GM12891 (cell line): ENCODE measurements around the gene TNFRSF8.
"Not testable (repeated sequence)": the region's sequence is repeated elsewhere in the genome, so short reads cannot be mapped to it uniquely, and the experiment has no call there.

Source experiments
- DNase-seq: peaks from one replicate; pipeline ENCODE4 v3.0.0; 2011; ENCODE audit warnings: low spot score; ENCODE audit not compliant: insufficient read length
- FAIRE-seq: peaks from 2 replicates; lab custom pipeline; 2011; peaks lifted over from hg19 to GRCh38; lab: Jason Lieb, UNC
- PAX5 ChIP-seq: IDR thresholded peaks from 2 replicates; pipeline ENCODE4 v1.6.1; 2011; ENCODE audit warnings: low read length, moderate library complexity, mild to moderate bottlenecking; ENCODE audit not compliant: insufficient read depth, severe bottlenecking
- POLR2A ChIP-seq: IDR thresholded peaks from 2 replicates; pipeline ENCODE4 v1.6.1; 2011; ENCODE audit warnings: low read depth, low read length, control low read depth
- POLR2AphosphoS5 ChIP-seq: IDR thresholded peaks from 2 replicates; pipeline ENCODE4 v1.6.1; 2011; ENCODE audit warnings: low read depth, low read length, control low read depth
- POU2F2 ChIP-seq: IDR thresholded peaks from 2 replicates; pipeline ENCODE4 v1.6.1; 2011; ENCODE audit warnings: low read depth, mild to moderate bottlenecking, control low read depth, low read length, moderate library complexity
- SPI1 ChIP-seq: IDR thresholded peaks from 2 replicates; pipeline ENCODE4 v1.6.1; 2011; ENCODE audit warnings: low read depth, low read length, control low read depth
- TAF1 ChIP-seq: IDR thresholded peaks from 2 replicates; pipeline ENCODE4 v1.6.1; 2011; ENCODE audit warnings: low read depth, low read length, control low read depth

The TNFRSF8 gene

GRCh38 chr1:12096615-12097014 is 33.5 kb downstream of the TNFRSF8 start:
- DNase-seq (no peak), FAIRE-seq (no peak)
- TF ChIP-seq SPI1 (no peak), POU2F2 (no peak), POLR2A (no peak), TAF1 (no peak), PAX5 (no peak), POLR2AphosphoS5 (no peak)

GRCh38 chr1:12097321-12097720 is 34.2 kb downstream of the TNFRSF8 start:
- FAIRE-seq (no peak), DNase-seq (no peak)
- no peak for TF ChIP-seq POLR2AphosphoS5
- no peak for TF ChIP-seq PAX5
- TF ChIP-seq POLR2A, result no peak
- TF ChIP-seq TAF1, result no peak
- TF ChIP-seq POU2F2, result no peak
- no peak for TF ChIP-seq SPI1

- TF ChIP-seq POLR2A (no peak), POLR2AphosphoS5 (no peak), POU2F2 (no peak), TAF1 (no peak), SPI1 (no peak), PAX5 (no peak)
- FAIRE-seq, result no peak
Observed at GRCh38 chr1:12098786-12099185, 35.7 kb downstream of the TNFRSF8 start.

GRCh38 chr1:12099610-12100009 is 36.5 kb downstream of the TNFRSF8 start:
- FAIRE-seq, result peak; percentile 41
- no peak for DNase-seq
- no peak for TF ChIP-seq SPI1
- TF ChIP-seq TAF1, result no peak
- TF ChIP-seq PAX5, result no peak
- no peak for TF ChIP-seq POLR2A
- TF ChIP-seq POU2F2, result no peak
- no peak for TF ChIP-seq POLR2AphosphoS5

More at GRCh38 chr1:12098786-12099185, 35.7 kb downstream of the TNFRSF8 start:
- DNase-seq, result no peak

GRCh38 chr1:12100071-12100470 is 37.0 kb downstream of the TNFRSF8 start:
- TF ChIP-seq SPI1 (no peak), POU2F2 (no peak), POLR2A (no peak), POLR2AphosphoS5 (no peak), PAX5 (no peak), TAF1 (no peak)
- FAIRE-seq, result no peak
- DNase-seq, result no peak

- DNase-seq, FAIRE-seq: not testable (repeated sequence)
Observed at GRCh38 chr1:12101120-12101519, 38.0 kb downstream of the TNFRSF8 start.

- TF ChIP-seq POU2F2 (no peak), SPI1 (no peak), PAX5 (no peak), TAF1 (no peak), POLR2A (no peak), POLR2AphosphoS5 (no peak)
- FAIRE-seq, result no peak
- DNase-seq, result no peak
Observed at GRCh38 chr1:12102066-12102465, 39.0 kb downstream of the TNFRSF8 start.

GRCh38 chr1:12104417-12104816 is 41.3 kb downstream of the TNFRSF8 start:
- FAIRE-seq (no peak), DNase-seq (no peak)
- TF ChIP-seq PAX5 (no peak), POU2F2 (no peak), TAF1 (no peak), SPI1 (no peak), POLR2AphosphoS5 (no peak), POLR2A (no peak)

- TF ChIP-seq TAF1 (no peak), POLR2A (no peak), POLR2AphosphoS5 (no peak), SPI1 (no peak), PAX5 (no peak), POU2F2 (no peak)
- DNase-seq (no peak), FAIRE-seq (no peak)
Observed at GRCh38 chr1:12106153-12106552, 43.0 kb downstream of the TNFRSF8 start.

- DNase-seq, FAIRE-seq: not testable (repeated sequence)
Observed at GRCh38 chr1:12106861-12107260, 43.8 kb downstream of the TNFRSF8 start.
